ENCODE results near the gene METTL16.

- TF ChIP-seq POLR2A (IDR thresholded peaks at IDR 0.05) (no peak), CTCF (IDR thresholded peaks at IDR 0.05) (no peak)
Measured at GRCh38 chr17:2397247-2398171, 114.2 kb downstream of the METTL16 start.
